Glutamatergic neuron (in vitro differentiated cells): ENCODE results near the gene FAM222B. TPM values are rescaled to one million over a fixed set of nuclear protein-coding genes. Genes with fewer than 3 reads are reported as not detected.
A peak's percentile ranks its signal among the peaks of the same experiment; 100 is the strongest.
"Not testable (repeated sequence)": the region's sequence is repeated elsewhere in the genome, so short reads cannot be mapped to it uniquely, and the experiment has no call there.

Source experiments
- DNase-seq: peaks from one replicate; pipeline ENCODE4 v3.0.0; 2022
- H3K27ac Mint-ChIP-seq: one replicate; pipeline ENCODE4 v1.8.0; 2020; ENCODE audit warnings: mild to moderate bottlenecking, mixed read lengths, inconsistent platforms; ENCODE audit not compliant: unreplicated experiment
- H3K27me3 Mint-ChIP-seq: one replicate; pipeline ENCODE4 v1.8.0; 2020; ENCODE audit warnings: mild to moderate bottlenecking, moderate library complexity, mixed read lengths, inconsistent platforms; ENCODE audit not compliant: unreplicated experiment
- H3K36me3 Mint-ChIP-seq: one replicate; pipeline ENCODE4 v1.8.0; 2020; ENCODE audit warnings: mild to moderate bottlenecking, mixed read lengths, inconsistent platforms; ENCODE audit not compliant: unreplicated experiment
- H3K4me1 Mint-ChIP-seq: one replicate; pipeline ENCODE4 v1.8.0; 2020; ENCODE audit warnings: mild to moderate bottlenecking, low read depth, mixed read lengths, inconsistent platforms; ENCODE audit not compliant: unreplicated experiment
- H3K4me3 Mint-ChIP-seq: one replicate; pipeline ENCODE4 v1.8.0; 2020; ENCODE audit warnings: mild to moderate bottlenecking, mixed read lengths, inconsistent platforms; ENCODE audit not compliant: unreplicated experiment
- H3K9me3 Mint-ChIP-seq: one replicate; pipeline ENCODE4 v1.8.0; 2020; ENCODE audit warnings: mild to moderate bottlenecking, moderate library complexity, mixed read lengths, inconsistent platforms; ENCODE audit not compliant: unreplicated experiment
- CTCF ChIP-seq: fragments of 200-600 bp; sonication (generic); IDR thresholded peaks from one replicate; pipeline ENCODE4 v1.5.0; 2021; ENCODE audit not compliant: partially characterized antibody, unreplicated experiment
- total RNA-seq: library from RNA; stranded (reverse); fragmentation: NEBNext Ultra II Directional; extraction: Animal tissue kit (Norgen Biotek cat#: 25700); gene quantifications from one replicate; pipeline ENCODE4 v1.2.1, GENCODE V29; 2021; ENCODE audit not compliant: unreplicated experiment

FAM222B gene
- total RNA-seq, 1 donor from 2014 or later, result 44.0 TPM

DNA sequence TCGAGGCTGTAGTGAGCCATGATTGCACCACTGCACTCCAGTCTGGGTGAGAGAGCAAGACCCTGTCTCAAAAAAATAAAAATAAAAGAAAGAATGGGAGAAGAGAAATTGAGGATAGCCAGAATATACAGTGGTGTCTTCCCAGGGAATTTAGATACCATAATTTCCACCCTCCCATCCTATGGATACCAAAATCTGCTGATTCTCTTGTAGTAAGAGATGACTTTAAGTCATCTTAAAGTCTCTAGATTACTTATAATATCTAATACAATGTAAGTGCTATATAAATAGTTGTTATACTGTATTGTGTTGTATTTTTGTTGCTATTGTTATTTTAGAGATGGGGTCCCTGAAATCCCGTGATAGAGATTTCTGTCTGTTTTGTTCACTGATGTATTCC is 10.7 kb upstream of the FAM222B start:
- H3K27ac Mint-ChIP-seq, result no peak overlapping the region
- H3K27me3 Mint-ChIP-seq, result no peaks in the 10 kb centered on the region
- peaks cover 1% of the 10 kb centered on the region for H3K4me1 Mint-ChIP-seq
- TF ChIP-seq CTCF, result no peak
- no peak for DNase-seq
- peak overlapping the region; percentile 15 for H3K4me3 Mint-ChIP-seq
- H3K9me3 Mint-ChIP-seq, result peaks cover 3% of the 10 kb centered on the region
- H3K36me3 Mint-ChIP-seq, result no peaks in the 10 kb centered on the region

DNA sequence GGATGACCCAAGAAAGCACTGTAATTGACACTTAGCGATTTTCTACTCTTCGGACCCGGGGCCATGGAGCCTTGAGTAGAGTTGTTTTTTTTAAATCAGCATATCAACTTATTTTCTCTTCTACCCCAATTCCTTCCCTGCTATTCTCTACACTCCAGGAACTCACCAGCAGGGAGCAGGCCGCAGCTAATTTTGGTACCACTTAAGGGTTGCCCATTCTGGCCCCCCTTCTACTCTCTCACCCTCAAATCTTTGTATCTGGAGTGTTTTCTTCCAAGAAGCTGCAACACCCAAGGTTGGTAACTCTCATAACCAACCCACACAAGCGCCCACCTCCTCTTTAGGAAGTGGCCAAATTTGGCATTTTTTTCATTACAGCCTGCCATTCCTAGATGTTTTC is 6.7 kb upstream of the FAM222B start:
- no peaks in the 10 kb centered on the region for H3K36me3 Mint-ChIP-seq
- H3K9me3 Mint-ChIP-seq, result no peaks in the 10 kb centered on the region
- no peak for DNase-seq
- H3K4me1 Mint-ChIP-seq, result no peaks in the 10 kb centered on the region
- no peak overlapping the region for H3K27ac Mint-ChIP-seq
- H3K4me3 Mint-ChIP-seq, result no peak overlapping the region
- no peak for TF ChIP-seq CTCF
- no peaks in the 10 kb centered on the region for H3K27me3 Mint-ChIP-seq

- not testable (repeated sequence) for H3K27ac Mint-ChIP-seq, H3K4me1 Mint-ChIP-seq, H3K9me3 Mint-ChIP-seq, H3K4me3 Mint-ChIP-seq, H3K27me3 Mint-ChIP-seq, H3K36me3 Mint-ChIP-seq
- peak; percentile 28 for DNase-seq
- peak; percentile 74 for TF ChIP-seq CTCF
These were observed 6.1 kb upstream of the FAM222B start for GRCh38 chr17:28848667-28849066.

- H3K36me3 Mint-ChIP-seq, H3K27ac Mint-ChIP-seq, H3K4me3 Mint-ChIP-seq, DNase-seq, H3K9me3 Mint-ChIP-seq, H3K4me1 Mint-ChIP-seq, H3K27me3 Mint-ChIP-seq: not testable (repeated sequence)
These were observed 4.1 kb upstream of the FAM222B start for GRCh38 chr17:28846699-28847098.

- DNase-seq, result no peak
- no peaks in the 10 kb centered on the region for H3K27me3 Mint-ChIP-seq
- H3K9me3 Mint-ChIP-seq, result peaks cover 4% of the 10 kb centered on the region
- H3K27ac Mint-ChIP-seq, result no peak overlapping the region
- no peak overlapping the region for H3K4me3 Mint-ChIP-seq
- no peaks in the 10 kb centered on the region for H3K36me3 Mint-ChIP-seq
- peaks cover 4% of the 10 kb centered on the region for H3K4me1 Mint-ChIP-seq
- no peak for TF ChIP-seq CTCF
These were observed 3.6 kb upstream of the FAM222B start for GRCh38 chr17:28846231-28846630.

DNA sequence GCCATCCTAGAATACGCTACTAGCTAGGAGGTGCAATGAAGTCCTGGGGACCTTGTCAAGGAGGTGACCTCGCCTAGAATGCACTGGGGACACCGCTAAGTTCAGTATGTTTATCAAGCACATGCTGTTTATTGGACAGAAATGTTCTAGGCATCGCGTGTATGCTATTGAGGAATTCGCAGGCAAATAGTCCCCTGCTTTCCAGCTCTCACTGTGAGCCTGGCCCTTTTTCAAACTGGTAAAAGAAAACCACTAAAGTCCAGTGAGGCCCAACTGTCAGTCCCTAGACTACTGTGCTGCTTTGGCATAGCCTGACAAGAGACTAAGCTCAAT is 1.2 kb upstream of the FAM222B start:
- peaks cover 4% of the 10 kb centered on the region for H3K4me1 Mint-ChIP-seq
- H3K9me3 Mint-ChIP-seq, result peaks cover 4% of the 10 kb centered on the region
- no peak overlapping the region for H3K27ac Mint-ChIP-seq
- no peak for TF ChIP-seq CTCF
- H3K36me3 Mint-ChIP-seq, result no peaks in the 10 kb centered on the region
- DNase-seq, result no peak
- no peak overlapping the region for H3K4me3 Mint-ChIP-seq
- H3K27me3 Mint-ChIP-seq, result no peaks in the 10 kb centered on the region
